OCI-LY7 (cell line): ENCODE data around the gene C11orf24. TPM values are rescaled to one million over a fixed set of nuclear protein-coding genes. Genes with fewer than 3 reads are reported as not detected.

Source experiments
- BruUV-seq: library from RNA; stranded (reverse); fragments of 400-500 nt; replicated peaks from 2 replicates; lab custom pipeline; 2021; lab: Mats Ljungman, UMichigan
- CTCF ChIA-PET: fragments of 300-600 bp; sonication (Branson Sonifier 250); formaldehyde crosslinking; loops from one replicate; lab custom pipeline; 2022; ENCODE audit warnings: antibody characterized with exemption; ENCODE audit not compliant: unreplicated experiment; lab: Charles Lee
- POLR2A ChIA-PET: fragments of 300-600 bp; sonication (Branson Sonifier 250); formaldehyde crosslinking; loops from one replicate; lab custom pipeline; 2022; ENCODE audit warnings: antibody characterized with exemption; lab: Charles Lee
- DNase-seq: peaks from one replicate; pipeline ENCODE4 v3.0.0-alpha.2; 2015; ENCODE audit warnings: low spot score
- H2AFZ ChIP-seq: fragments of 200-600 bp; sonication (generic), shearing (Covaris generic); 2 replicates; pipeline ENCODE4 v1.6.1; 2014; ENCODE audit warnings: mild to moderate bottlenecking, antibody characterized with exemption, low read length, moderate library complexity
- H3K27ac ChIP-seq: fragments of 200-600 bp; sonication (generic); 2 replicates; pipeline ENCODE4 v1.5.1; 2014; ENCODE audit warnings: mixed run types, low read depth, mild to moderate bottlenecking, moderate library complexity, low read length, inconsistent platforms; ENCODE audit not compliant: poor library complexity, severe bottlenecking
- H3K36me3 ChIP-seq: fragments of 200-600 bp; sonication (generic); 2 replicates; pipeline ENCODE4 v1.6.1; 2014; ENCODE audit warnings: mild to moderate bottlenecking, antibody characterized with exemption, low read length, moderate library complexity, mixed read lengths; ENCODE audit not compliant: insufficient read depth
- H3K4me1 ChIP-seq: fragments of 200-600 bp; sonication (generic); 2 replicates; pipeline ENCODE4 v1.5.1; 2014; ENCODE audit warnings: mild to moderate bottlenecking, low read length; ENCODE audit not compliant: insufficient read depth, poor library complexity, severe bottlenecking
- H3K4me2 ChIP-seq: fragments of 200-600 bp; sonication (generic); 2 replicates; pipeline ENCODE4 v1.6.1; 2014; ENCODE audit warnings: mild to moderate bottlenecking, low read length
- H3K4me3 ChIP-seq: fragments of 200-600 bp; sonication (generic); 2 replicates; pipeline ENCODE4 v1.5.1; 2014; ENCODE audit warnings: mild to moderate bottlenecking, low read depth, low read length; ENCODE audit not compliant: poor library complexity, severe bottlenecking
- H3K79me2 ChIP-seq: fragments of 200-600 bp; sonication (generic); 2 replicates; pipeline ENCODE4 v1.6.1; 2016; ENCODE audit warnings: low read depth, mild to moderate bottlenecking, low read length, moderate library complexity, mixed read lengths; ENCODE audit not compliant: insufficient read depth
- H3K9me2 ChIP-seq: fragments of 200-600 bp; sonication (generic); 2 replicates; pipeline ENCODE4 v1.6.1; 2016; ENCODE audit warnings: mild to moderate bottlenecking, low read length, mixed read lengths; ENCODE audit not compliant: insufficient read depth
- H3K9me3 ChIP-seq: fragments of 200-600 bp; sonication (generic); 2 replicates; pipeline ENCODE4 v1.6.1; 2014; ENCODE audit warnings: mild to moderate bottlenecking, mixed run types, low read length, mixed read lengths
- H4K20me1 ChIP-seq: fragments of 200-600 bp; sonication (generic); 2 replicates; pipeline ENCODE4 v1.6.1; 2014; ENCODE audit warnings: mild to moderate bottlenecking, antibody characterized with exemption, low read length, moderate library complexity, mixed read lengths; ENCODE audit not compliant: insufficient read depth
- CTCF ChIP-seq: fragments of 200-600 bp; sonication (generic); conservative IDR thresholded peaks from 2 replicates; pipeline ENCODE4 v1.5.1; 2014; ENCODE audit warnings: mild to moderate bottlenecking, antibody characterized with exemption, low read length, moderate library complexity, mixed read lengths
- EZH2phosphoT487 ChIP-seq: fragments of 200-600 bp; sonication (generic); IDR thresholded peaks from 2 replicates; pipeline ENCODE4 v1.6.1; 2018; ENCODE audit warnings: low read depth, borderline replicate concordance, mild to moderate bottlenecking, mixed run types, antibody characterized with exemption, low read length, moderate library complexity, mixed read lengths
- intact Hi-C: fragments of 100-400 bp; cut with micrococcal nuclease; formaldehyde crosslinking; loops from one replicate; pipeline ENCODE4 v1.10.0; 2022; ENCODE audit not compliant: unreplicated experiment
- total RNA-seq, 2 experiments: library from RNA; depleted of rRNA in 1 of 2; stranded (reverse); fragments of >200 nt in 1 of 2; shearing (Covaris generic) in 1 of 2; gene quantifications; 2 replicates each; pipeline ENCODE4 v1.2.3, GENCODE V29; 2014 to 2022

C11orf24 gene
- total RNA-seq, 2 experiments from 2014 or later: 81.1 to 94.1 TPM

- Histone ChIP-seq H4K20me1 (no peaks in the 10 kb centered on the region), H3K36me3 (peaks cover 69% of the 10 kb centered on the region), H3K4me3 (peak overlapping the region; percentile 62), H2AFZ (no peak overlapping the region), H3K4me1 (peaks cover 62% of the 10 kb centered on the region), H3K79me2 (peaks cover 56% of the 10 kb centered on the region), H3K9me3 (no peaks in the 10 kb centered on the region), H3K4me2 (peak overlapping the region; percentile 88), H3K27ac (peak overlapping the region; percentile 99), H3K9me2 (no peaks in the 10 kb centered on the region)
- TF ChIP-seq EZH2phosphoT487 (no peak), CTCF (no peak)
- DNase-seq: no peak
- intact Hi-C loops: no loop called here
- ChIA-PET CTCF (no interaction called here), POLR2A (interaction anchor here (0.5 to 1.3 kb wide), 3 partner anchors 15 to 806 kb away, joined by 3 to 4 read pairs (median 3); no protein-coding TSS in a partner anchor)
- BruUV-seq: no TSS peak
Observed at GRCh38 chr11:68267881-68268240, 3.9 kb downstream of the C11orf24 start.

- Histone ChIP-seq H2AFZ (no peak overlapping the region; the same call in 1 of the 2 replicates), H3K27ac (peak overlapping the region; percentile 99), H3K4me2 (peak overlapping the region; percentile 88), H4K20me1 (no peaks in the 10 kb centered on the region), H3K79me2 (peaks cover 55% of the 10 kb centered on the region), H3K9me3 (no peaks in the 10 kb centered on the region), H3K9me2 (no peaks in the 10 kb centered on the region), H3K36me3 (peaks cover 76% of the 10 kb centered on the region), H3K4me1 (peaks cover 60% of the 10 kb centered on the region), H3K4me3 (peak overlapping the region; percentile 62)
- peak; percentile 58 for DNase-seq
- intact Hi-C loops: no loop called here
- CTCF ChIA-PET: no interaction called here
- POLR2A ChIA-PET: interaction anchor here (0.5 to 2.1 kb wide), 5 partner anchors 15 to 805 kb away, joined by 3 to 5 read pairs (median 3); no protein-coding TSS in a partner anchor
- BruUV-seq: no TSS peak
- no peak for TF ChIP-seq EZH2phosphoT487
- no peak for TF ChIP-seq CTCF
Observed at GRCh38 chr11:68266936-68267880, 4.6 kb downstream of the C11orf24 start.
